HG03442 (cell line): ENCODE measurements around the gene IGFBPL1.
"Not testable (repeated sequence)": the region's sequence is repeated elsewhere in the genome, so short reads cannot be mapped to it uniquely, and the experiment has no call there.

Experiments used
- ATAC-seq: cut with Tn5 transposase; IDR thresholded peaks from one replicate; pipeline ENCODE4 v1.9.1; 2021; ENCODE audit warnings: mild to moderate bottlenecking, moderate library complexity; ENCODE audit not compliant: unreplicated experiment

The IGFBPL1 gene, protein sequence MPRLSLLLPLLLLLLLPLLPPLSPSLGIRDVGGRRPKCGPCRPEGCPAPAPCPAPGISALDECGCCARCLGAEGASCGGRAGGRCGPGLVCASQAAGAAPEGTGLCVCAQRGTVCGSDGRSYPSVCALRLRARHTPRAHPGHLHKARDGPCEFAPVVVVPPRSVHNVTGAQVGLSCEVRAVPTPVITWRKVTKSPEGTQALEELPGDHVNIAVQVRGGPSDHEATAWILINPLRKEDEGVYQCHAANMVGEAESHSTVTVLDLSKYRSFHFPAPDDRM

DNA sequence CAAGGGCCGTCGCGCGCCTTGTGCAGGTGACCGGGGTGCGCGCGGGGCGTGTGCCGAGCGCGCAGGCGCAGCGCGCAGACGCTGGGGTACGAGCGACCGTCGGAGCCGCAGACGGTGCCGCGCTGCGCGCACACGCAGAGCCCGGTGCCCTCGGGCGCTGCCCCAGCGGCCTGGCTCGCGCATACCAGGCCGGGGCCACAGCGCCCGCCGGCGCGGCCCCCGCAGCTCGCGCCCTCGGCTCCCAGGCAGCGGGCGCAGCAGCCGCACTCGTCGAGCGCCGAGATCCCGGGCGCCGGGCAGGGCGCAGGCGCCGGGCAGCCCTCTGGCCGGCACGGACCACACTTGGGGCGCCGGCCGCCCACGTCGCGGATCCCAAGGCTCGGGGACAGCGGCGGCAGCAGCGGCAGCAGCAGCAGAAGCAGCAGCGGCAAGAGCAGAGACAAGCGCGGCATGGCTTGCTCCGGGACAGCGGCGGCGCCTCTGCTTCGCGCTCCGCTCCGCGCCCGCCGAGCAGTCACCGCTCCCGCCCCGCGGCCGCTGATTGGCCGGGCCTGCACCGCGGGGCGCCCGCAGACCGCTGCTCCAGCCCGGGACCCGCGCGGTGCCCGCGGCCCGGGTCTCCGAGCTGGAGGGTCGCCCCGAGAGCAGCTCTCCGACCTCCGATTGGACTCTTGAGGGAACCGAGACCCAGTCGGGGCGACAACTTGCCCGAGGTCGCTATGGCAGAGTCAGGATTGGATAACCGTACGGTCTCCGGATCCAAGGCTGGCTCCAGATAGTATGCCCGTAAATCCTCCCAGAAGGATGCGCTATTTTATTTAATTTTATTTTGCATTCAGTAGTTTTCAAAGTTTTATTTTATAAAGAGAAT lies at the start of gene IGFBPL1:
Gene IGFBPL1, minus strand, starts transcription at position 482 of the 871 bp plus-strand sequence. Its CDS starts 30 bp downstream, at position 452.
- ATAC-seq: no peak

DNA sequence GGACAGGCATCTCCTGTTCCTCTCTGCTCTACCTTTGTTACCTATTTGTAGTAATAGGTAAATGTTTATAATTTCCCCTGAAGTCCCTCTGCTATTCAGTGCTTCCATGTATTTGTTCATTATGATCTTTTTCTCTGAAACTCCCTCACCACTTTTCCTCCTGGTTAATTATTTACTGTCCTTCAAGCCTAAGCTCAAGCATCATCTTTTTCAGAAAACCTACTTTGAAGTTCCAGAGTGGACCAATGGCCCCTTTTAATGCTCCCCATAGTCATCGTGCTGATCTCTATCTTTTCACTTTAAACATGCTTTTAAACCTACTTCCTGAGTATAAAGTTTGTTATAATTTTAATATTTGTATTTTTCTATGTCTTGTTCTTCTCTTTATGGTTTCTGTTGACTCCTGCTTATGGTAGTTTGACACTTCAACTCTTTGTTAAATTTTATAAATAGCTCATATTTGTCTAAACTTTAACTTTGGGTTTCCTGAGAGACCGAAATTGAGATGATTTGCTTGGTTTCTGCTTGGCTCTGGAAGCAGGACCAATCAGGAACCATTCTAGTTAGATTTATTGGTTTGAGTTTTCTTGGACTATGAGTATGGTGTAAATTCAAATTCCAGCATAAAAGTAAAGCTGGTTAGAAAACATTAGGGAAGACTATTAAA lies 48.5 kb upstream of the IGFBPL1 start:
- not testable (repeated sequence) for ATAC-seq

DNA sequence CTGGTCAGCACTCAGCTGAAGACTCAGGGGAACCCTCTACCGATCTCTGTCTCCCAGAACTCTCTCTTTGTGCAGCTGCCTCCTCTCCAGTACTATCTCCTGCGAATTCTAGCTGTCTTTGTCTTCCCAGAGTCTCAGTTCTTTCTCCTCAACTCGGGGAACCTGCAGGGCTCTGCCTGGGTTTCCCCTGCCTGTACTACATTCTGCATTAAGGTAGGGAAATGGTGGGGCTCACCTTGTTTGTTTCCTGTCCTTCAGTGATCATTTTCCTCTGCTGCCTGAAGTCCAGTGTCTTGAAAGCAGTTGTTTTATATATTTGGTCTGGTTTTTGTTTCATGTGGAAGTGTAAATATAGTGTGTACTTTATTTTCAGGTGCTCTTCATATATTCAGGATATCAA lies 43.1 kb upstream of the IGFBPL1 start:
- ATAC-seq: no peak

DNA sequence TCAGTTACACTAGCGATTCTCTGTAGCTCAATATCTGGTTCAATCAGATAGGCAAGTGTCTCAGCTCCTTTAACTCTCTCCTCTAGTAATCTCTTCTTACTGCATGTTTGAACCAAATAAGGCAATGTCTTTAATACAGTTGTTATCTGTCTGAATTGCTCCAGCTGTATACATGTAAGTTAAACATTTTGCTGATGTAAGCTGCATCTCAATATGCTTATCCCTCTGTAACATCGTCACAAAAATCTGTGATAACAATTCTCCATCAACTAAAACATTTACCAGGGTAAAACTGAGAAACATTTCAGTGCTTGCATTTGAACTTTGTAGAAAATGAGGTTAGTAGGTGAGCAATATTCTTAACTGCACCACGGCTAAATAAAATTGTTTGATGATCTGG lies 29.6 kb upstream of the IGFBPL1 start:
- ATAC-seq: no peak

DNA sequence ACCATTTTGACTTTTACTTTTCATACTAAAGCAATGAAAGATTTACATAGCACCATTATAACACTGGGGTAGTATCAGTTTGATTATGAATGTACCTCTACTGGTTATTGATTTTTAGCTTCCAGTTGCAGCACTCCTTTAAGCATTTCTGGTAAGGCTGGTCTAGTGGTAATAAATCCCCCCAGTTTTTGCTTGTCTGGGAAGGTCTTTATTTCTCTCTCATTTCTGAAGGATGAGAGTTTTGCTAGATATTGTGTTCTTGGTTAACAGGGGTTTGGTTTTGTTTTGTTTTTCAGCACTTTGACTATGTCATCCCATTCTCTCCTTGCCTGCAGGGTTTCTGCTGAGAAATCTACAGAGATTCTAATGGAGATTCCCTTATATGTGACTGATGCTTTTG lies 26.9 kb upstream of the IGFBPL1 start:
- no peak for ATAC-seq

DNA sequence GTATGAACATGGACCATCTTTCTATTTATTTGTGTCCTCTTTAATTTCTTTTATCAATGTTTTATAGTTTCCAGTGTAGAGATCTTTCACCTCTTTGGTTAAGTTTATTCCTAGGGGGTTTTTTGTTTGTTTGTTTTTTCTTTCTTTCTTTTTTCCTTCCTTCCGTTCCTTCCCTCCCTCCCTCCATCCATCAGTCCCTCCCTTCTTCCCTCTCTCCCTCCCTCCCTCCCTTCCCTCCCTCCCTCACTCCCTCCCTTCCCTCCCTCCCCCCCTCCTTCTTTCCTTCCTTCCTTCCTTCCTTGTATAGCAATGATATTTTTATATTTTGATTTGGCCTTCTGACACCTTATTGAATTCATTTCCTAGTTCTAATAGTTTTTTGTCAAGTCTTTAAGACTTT lies 23.4 kb upstream of the IGFBPL1 start:
- no peak for ATAC-seq

DNA sequence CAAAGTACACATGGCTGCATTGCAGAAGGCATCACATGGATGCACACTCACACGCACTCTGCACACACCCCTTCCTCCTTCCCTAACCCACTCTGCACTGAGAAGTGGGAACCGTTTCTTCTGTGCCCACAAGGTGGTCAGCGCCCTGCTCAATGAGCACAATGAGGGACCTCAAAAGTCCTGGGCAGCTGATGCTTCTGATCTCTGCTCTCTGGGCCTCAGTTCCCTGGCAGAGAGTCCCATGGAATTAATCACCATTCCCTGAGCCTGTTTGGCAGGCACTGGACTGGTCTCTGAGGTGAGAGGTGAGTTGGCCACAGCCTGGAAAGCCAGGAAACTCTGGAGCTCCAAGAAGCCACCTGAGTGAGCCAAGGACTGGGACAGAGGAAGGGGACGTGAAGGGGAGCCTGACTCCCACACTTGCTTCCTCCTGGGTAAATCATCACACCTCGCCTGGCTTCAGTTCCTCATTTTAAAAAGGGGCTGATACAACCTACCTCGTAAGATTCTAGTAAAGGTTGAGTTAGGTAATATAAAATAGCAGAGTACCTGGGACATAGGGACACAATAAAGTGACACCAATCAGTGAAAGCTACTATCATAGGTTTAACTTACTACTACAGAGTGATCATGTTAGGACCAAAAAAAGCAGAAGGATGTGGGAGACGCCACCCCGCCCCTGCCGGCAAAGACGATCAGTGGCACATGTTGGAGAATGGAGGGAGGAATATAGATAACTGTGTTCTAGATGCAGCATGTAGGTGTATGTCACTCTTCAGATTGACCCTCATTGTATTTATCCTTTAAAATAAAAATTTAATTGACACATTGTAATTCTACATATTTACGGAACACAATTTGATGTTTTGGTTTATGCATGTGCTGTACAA lies 21.1 kb upstream of the IGFBPL1 start:
- ATAC-seq: peak; percentile 76

DNA sequence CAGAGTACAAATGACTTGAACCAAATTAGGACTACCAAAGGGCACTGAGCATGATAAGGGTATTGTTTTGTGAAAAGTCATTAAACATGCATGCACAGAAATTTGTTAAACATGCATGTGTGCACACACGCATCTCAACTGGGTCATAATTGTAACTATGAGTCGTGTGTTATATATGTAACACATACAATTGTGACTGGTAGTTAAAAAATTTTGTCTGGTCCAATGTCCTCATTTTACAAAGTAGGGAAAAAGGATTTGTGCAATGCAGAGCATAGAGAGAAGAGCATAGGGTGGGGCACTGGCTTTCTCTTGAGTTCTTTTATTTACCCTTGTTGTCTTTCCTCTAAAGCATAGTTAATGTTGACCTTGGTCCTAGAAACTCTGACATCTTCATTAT lies 19.3 kb upstream of the IGFBPL1 start:
- ATAC-seq: no peak

DNA sequence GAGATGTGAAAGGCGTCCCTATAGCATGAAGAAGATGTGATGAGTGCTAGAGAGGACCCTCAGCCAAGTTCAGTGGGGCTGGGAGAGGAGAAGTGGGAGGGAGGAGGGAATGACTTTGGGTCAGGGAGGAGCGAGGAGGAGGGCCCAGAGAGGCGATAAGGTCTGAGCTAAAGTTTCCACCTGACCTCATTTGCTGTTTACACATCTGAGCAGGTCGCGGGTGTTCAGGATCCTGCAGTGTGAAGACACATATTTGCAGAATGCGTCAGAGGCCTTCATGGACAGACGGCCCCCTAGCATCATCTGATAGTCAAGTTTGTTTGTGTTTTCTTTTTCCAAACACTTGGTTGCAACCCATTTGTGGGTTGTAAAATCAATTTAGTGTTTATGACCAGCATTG lies 18.9 kb upstream of the IGFBPL1 start:
- no peak for ATAC-seq

DNA sequence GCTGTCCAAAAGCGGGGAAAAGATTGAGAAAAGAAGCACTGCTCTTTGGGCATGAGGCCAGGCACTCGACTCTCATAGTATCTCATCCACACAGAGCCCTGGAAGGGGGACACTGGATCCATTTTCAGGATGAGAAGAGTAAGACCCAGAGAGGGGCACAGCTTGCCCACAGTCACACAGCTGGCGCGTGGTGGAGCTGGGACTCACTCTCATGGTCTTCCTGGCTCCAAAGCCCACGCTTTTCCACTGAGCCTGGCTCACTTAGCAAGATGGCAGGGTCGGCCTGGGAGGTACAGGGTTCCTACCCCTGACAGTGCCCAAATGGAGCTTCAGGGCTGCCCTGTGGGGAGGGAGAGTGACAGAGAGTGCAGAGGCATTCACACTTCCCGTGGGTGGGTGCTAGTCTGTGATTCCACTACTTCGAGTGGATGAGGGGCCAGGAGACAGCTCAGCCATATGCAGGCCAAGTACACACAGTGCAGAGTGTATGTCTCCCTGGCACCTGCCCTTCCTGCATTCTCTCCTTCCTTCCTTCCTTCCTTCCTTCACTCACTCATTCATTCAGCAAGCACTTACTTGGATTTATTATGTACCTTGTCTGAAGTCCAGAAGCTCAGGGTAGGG lies 18.3 kb upstream of the IGFBPL1 start:
- ATAC-seq: no peak

DNA sequence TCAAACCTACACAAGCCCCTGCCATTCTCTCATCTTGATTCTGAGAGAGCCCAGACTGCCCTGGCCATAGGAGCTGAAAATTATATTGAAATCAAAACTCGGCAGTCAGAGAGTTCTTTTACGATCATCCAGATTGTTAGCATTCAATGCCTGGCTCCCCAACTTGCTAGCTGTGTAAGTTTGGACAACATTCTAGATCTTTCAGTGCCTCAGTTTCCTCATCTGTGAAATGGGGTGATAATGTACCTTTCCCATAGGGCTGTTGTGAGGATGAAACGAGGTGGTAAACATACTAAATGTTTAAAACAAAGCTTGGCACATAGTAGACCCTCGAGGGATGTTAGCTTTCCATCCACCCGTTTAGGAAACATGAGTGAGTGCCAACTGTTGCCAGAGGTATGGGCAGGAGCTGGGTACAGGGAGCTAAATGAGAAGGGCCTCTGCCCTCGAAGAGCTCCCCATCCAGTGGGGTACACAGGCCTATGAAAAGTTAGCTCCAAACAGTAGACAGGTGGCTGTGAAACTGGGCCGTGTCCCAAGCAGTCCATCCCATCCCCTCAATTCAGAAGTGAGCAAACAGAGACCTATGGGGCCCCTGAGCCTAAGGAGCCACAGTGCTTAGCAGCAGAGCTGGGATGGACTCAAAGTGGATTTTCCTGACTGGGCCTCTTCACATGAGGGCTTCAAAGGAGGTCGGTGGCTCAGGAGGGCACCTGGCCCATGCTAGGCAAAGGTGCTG lies 17.3 kb upstream of the IGFBPL1 start:
- no peak for ATAC-seq

DNA sequence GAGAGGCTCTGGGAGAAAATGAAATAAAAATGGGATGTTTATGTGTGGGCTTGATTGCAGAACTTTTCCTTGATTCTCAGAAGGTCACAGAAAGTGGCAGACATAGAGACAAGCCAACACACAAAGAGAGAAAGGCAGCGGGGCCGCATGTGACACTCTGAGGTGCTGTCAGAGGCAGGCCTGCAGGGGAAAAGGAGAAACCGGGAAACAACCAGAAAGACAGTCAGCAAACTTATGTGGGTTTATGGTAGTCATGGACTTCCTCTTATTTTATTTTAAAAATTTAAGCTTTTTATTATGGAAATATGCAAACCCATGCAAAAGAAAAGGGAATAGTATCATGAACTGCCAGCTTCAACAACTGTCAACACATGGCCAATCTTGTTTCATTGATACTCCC lies 16.3 kb upstream of the IGFBPL1 start:
- ATAC-seq: no peak

DNA sequence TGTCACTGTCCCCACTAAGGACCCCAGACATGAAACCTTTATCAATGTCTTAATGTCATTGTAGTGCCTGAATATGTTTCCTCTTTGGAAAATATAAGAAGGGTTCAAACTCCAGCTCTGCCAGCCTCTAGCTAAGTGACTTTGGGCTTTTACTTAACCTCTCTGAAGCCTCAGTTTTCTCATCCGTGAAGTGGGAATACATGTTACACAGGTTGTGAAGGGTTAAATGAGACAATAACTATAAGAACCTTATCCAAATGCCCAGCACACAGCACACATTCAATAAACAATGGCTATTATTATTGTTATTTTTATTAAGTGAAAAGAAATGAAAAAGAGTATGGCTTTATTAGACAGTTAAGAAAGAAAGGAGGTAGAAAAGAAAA lies 15.7 kb upstream of the IGFBPL1 start:
- ATAC-seq: no peak

DNA sequence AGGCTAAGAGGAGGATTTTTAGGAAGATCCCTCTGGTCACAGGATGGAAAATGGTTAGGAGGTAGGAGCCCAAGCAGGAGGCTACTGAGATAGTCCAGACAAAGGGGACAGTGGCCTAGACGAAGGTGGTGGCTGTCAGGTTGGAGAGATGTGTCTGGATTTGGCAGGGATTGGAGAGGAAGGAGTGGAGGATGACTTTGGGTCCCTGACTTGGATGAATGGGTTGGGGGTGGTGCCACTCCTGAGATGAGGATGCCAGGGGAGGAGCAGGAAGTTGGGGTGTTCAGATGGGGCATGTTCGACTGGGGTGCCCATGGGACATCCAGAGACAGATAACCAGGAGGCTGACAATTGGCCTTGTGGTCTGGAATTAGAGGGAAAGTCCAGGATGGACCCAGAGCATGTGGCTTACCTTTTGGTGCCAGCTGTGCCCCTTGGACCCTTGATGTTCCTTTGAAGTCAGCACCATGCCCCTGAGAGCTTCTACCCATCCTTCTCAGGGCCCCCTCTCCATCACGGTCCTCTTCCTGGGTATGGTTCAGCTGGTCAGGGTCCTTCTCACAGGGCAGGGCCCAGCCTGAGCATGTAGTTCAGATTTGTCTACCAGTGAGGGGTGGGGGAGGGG lies 15.1 kb upstream of the IGFBPL1 start:
- no peak for ATAC-seq

DNA sequence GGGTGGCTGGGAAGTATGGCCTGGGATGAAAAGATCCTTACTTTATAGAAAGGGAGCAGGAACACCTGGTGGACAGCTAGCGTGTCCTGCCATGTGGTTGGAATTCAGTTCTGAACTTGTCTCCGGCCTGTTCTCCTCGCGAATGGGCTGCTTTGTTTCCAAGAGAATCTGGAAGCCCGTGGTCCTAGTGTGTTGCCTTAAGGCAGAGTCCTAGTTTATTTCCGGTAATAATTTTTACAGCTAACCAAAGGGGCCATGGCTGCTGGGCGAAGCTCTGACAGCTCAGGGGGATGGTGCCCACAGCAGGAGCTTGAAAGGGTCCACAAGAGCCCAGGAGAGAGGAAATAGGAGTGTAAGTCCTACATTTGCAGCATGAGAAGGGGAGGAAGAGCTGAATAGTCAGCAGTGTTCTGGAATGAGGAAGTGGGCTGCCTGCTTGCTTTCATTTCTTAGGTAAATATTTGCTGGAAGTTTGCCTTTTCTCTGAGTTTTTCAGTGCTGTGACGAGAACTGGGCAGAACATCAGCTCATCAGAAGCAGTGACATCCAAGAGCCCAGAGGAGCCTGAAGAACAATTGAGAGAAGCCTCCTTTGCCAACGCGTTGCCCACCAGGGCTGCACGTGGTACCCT lies 13.1 kb upstream of the IGFBPL1 start:
- ATAC-seq: no peak

DNA sequence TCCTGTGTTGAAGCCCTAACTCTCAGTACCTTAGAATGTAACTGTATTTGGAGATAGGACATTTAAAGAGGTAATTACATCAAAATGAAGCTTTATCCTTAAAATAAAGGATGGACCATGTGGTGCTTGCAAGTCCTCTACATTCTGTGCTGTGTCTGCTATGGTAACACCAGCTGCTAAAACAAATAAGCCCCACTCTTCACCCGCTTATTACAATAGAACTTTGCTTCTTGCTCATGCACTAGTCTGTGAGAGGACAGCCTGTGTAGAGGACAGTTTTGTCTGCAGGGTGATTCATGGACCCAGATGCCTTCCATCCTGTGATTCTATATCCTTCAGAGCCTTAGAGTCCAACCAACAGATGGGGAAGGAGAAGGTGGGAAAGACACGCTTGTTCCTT lies 12.5 kb upstream of the IGFBPL1 start:
- no peak for ATAC-seq

DNA sequence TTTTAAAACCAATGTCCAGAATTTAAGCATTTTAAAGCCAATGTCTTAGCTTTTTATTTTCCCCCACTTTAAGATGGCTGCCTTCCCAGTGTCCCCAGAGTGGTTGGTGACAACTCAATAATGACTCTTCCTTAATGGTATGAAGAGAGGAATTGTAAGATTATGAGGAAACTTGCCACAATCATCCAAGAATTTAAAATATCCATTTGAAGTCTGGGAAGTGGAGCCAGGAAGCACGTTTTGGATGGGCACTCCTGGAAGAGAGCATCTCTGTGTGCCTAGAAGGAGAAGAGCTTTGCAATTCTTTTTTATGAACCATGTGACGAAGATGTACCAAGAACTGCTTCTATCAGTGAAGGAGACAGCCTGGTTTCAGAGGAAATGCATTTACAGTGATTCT lies 11.3 kb upstream of the IGFBPL1 start:
- ATAC-seq: no peak

DNA sequence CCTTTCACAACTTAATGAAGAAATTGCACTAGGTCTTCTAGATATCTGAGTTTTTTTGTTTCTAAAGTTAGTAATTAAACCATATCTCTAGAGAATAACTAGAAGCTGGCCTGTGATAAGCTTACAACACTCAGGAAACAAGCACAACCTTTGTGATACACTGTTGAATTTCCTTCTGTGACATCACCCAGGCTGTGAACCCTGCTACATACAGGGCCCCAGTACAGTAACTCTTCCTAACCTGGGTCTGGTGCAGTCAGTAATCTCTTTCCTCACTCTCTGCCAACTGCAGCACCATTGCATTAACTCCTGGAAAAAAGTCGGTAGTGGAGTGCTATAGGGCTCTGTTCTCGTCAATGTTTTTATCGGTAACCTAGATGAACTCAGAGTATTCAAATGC lies 10.6 kb upstream of the IGFBPL1 start:
- no peak for ATAC-seq

DNA sequence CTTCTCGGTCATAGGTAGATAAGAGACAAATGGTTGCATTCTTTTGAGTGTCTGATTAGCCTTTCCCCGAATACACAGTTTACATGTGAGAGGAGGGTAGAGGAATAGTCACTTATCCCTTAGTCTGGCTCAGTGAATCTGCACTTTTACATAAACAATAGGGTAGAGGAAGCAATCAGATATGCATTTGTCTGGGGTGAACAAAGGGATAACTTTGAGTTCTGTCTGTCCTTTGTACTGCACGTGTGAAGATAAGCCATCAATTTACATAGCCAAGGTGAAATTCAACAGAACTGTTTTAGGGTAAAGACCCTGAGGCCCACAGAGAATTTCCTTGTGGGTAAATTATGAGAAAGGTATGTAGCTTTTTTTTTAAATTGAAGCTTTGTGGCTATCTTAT lies 10.1 kb upstream of the IGFBPL1 start:
- no peak for ATAC-seq
